ENCODE results near the gene ADRA2B.

ADRA2B gene

DNA sequence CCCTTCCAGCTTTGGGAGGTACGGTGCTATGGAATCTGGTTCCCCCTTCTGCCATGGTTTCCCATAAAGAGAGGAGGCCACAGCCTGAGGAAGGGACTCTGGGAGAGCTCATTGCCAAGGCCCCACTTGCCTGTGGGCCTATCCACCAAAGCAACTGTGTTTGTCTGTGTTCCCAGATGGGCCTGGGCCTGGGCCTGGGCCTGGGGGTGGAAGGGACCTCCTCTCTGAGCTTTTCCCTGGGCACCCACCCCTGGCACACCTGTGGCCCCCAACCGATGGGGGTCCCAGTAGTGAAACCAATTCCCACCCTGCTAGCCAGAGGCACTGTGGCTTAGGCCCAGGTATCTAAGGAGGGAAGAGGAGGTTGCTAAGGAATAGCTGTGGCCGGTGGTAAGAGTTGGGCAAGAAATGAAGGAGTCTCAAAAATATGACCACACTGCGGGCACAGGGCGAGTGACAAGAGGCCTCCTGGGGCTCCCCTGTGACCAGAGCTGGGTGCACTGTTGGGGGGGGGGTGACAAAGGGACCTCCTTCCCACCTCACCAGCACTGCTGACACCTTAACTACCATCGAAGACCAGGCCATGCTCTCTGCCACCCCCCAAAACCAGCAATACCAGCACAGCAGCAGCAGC is 33.8 kb upstream of the ADRA2B start:
- no peak for DNase-seq

DNA sequence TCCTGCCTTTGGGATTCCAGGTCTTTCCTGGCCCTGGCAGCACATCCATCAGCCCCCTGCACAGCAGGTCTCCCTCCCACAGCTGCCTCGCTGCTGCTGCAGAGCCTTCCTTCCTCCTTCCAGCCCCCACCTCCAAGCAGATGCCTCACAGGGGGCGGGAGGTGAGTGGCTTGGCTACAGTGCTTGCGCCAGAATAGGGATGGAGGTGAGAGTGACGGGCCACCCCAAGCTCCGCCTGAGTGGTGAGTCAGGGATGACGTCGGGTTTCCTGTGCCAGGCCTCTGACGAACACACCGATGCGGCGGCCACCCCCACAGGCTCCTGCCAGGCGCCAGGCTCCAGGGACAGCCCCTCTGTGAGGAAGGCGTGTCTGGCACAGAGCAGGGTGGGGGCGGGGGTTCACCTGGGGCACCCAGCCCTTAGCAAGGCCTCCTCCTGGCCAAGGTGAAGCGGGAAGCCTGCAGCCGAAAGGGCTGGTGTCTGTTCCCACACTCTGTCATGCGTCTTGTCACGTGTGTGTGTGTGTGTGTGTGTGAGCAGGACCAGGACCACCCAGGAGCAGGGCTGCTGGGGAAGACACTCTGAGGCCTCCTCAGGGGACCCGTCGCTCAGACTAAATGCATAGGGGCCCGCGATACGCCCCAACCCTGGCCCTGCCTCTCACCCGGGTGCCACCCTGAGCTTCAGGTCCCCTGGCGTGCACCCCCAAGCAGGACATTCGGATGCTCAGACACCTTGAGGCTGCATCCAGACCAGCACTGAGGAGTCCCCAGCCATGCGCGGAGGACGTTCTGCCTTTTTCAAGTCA is 32.2 kb upstream of the ADRA2B start:
- DNase-seq, result peak; percentile 94 to 99

DNA sequence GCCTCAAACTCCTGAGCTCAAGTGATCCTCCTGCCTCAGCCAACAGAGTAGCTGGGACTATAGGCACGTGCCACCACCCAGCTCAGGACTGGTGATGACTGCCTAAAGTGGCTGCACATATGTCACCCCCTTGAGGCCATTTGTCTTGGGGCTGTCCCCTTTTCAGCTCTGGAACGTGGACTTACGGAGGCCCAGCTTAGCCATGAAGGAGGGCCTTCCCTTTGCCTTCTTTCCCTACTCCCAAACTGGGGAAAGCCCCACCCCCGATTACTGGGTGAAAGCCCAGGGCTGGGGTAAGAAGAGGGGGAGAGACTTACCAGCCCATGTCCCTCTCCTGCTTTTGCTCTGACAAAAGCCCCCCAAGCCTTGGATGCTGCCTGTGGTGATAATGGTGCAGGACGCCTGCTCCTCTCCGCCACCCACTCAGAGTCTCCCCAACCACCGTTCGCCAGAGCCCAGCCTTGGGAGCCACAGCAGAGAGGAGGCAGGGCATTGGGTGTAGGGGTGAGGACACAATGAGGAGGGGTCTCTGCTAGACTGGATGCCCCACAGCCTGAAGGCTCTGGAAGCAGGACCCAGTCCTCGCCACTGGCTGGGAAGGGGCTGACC is 31.3 kb upstream of the ADRA2B start:
- no peak for DNase-seq

- no peak for DNase-seq
Observed at GRCh38 chr2:96146881-96147592, 30.7 kb upstream of the ADRA2B start.

DNA sequence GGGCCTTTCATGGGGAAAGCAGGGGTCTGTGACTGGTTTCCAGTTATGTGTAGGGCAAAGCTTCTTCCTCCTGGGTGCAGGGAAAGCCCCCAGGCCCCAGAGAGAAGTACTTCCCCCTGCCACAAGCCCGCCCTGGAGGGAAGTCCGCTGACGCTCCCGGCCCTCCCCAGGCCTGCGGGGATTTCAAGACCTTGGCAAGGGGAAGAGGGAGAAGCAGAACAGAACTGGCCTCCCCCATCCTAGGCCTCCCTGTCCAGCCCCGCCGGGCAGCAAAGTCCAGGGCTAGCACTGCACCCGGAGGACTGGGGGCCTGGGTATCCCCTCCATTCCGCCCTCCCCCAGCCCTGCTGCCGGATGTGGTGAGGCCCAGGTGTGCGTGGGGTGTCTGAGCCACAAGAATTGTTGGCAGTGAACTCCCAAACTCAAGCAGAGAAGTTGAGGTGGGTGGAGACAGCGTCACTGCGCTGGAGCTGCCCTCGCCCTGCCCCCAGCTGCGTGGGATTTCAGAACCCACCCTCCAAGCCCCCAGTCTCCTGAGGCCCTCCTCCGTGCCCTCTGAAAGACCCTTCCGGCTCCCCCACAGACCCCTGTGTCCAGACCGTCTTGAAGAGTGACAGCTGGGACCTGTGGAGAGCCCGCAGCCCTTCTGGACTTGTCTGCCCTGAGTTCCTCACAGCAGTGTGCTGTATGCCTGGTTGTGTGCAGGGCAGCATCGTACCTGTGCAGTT is 29.9 kb upstream of the ADRA2B start:
- peak; percentile 81 to 93 for DNase-seq

GRCh38 chr2:96145848-96146152 is 29.4 kb upstream of the ADRA2B start:
- DNase-seq, result no peak

GRCh38 chr2:96145036-96145847 is 28.9 kb upstream of the ADRA2B start, which contains the start of gene DUSP2:
Gene DUSP2, minus strand, starts transcription at chr2:96145440. Its CDS starts 86 bp downstream, at chr2:96145354.
- DNase-seq, result peak; percentile 93 to 95

DNA sequence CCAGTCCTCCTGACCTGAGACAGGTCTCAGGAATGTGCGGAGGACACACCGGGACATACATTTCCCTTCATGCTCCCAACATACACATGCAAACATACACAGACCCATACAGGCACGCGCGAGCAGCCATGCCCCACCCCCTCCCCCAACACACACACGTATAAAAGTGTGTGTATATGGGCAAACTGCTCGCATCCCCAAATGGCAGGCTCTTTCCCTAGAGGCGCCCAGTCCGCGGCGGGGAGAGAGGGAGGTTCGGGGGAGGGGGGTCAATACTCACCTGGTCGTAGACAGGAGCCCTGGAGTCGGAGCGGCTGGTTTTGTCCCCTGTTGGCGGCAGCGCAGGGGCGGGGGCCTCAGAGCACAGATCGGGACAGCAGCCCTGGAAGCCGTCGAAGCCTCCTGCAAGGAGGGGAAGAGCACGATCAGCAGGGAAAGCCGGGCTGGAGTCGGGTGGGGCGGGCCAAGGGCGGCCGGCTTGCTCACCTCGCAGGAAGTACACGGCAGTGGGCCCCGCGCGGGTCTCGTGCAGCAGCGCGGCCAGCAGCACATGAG is 28.2 kb upstream of the ADRA2B start:
- peak; percentile 55 to 62 for DNase-seq

- DNase-seq, result peak; percentile 41 to 52
Observed at GRCh38 chr2:96143848-96144480, 27.6 kb upstream of the ADRA2B start.

GRCh38 chr2:96143231-96143847 is 27.0 kb upstream of the ADRA2B start:
- DNase-seq, result peak; percentile 37 to 61

DNA sequence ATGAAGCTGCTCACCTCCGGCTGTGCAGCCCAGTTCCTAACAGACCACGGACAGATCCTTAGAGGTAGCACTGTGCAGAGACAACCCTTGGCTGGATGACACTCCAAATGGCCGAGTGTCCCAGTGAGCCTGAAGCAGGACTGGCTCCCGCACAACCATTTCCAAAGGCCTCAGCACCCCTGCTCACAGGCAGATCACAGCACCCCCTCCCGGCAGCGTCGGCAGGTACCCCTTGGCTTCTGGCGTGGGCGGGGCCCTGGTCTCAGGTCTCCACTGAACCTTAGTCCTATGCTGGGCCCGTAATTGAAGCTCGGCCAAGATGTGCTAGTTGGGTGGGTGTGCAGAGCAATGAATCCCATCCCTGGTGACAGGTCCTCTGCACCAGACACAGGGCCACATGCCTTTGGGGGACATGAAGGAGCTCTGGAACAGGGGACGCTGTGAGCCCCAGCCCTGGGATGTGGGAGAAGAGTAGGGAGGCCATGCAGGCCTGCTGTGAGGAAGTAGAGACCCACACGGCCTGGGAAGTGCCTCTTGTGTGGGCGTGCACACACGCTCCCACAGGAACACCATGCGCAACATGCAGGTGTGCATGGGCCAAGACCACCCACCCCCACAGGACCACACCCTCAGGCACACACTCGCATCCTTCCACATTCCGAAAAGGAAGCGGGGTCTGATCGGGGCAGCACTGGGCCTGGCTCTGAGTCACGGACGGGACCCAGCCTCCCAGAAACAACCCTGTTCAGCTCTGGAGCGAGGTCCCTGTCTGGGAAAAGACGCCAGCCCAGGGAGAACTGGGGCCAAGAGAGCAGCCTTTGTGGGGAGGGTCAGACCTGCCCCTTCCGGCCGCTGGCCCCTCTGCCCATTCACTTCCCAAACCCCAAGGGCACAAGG is 26.1 kb upstream of the ADRA2B start:
- DNase-seq, result peak; percentile 74 to 81

GRCh38 chr2:96141624-96141967 is 25.2 kb upstream of the ADRA2B start:
- DNase-seq, result peak in 1 of 2 experiments; percentile 28

GRCh38 chr2:96140941-96141623 is 24.7 kb upstream of the ADRA2B start:
- peak; percentile 34 to 36 for DNase-seq

GRCh38 chr2:96139181-96139758 is 22.9 kb upstream of the ADRA2B start:
- no peak for DNase-seq

DNA sequence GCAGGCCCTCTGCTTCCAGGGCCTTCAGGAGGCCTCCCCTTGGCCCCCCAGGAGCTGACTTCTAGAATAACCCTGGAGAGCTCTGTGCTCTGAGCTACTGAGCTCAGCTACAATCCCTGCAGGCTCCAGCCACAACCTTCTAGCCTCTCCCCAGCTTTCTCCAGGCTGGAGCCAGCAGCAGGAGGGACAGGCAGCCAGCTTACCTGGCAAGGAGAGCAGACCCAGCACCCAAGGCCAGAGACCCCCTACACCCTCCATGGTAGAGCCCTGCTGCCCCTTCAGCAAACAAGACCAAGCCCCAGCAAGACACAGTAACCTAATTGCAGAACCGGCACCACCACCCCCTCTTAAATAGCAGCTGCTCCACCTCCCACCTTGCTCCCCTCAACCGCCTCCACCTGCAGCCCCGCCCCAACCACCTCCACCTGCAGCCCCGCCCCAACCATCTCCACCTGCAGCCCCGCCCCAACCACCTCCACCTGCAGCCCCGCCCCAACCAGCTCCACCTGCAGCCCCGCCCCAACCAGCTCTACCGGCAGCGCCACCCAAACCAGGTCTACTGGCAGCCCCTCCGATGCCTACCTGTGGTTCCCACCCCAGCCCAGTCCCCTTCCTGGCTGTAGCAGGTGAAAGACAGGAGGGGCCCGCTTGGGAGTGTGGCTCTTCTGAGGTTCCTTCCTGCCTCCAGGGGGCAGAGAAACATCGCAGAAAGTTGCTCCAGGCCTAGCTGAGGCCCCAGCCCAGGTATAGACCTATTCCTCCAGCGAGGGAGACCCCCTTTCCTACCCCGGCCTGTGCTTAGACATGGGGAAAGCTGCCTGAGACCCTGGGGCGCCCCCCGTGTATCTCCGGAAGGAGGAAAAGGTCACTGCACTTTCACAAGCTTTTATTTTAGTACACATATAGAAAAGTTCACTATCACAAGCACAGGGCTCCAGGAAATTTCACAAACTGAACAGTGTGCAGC is 22.1 kb upstream of the ADRA2B start, which contains the start of gene ASTL:
Gene ASTL, minus strand, starts transcription at position 324 of the 967 bp plus-strand sequence. Its CDS starts 66 bp downstream, at position 258.
- DNase-seq, result peak; percentile 54 to 62

- no peak for DNase-seq
Observed at GRCh38 chr2:96137321-96138178, 21.2 kb upstream of the ADRA2B start.

Data from stimulated activated CD4-positive, alpha-beta T cell treated with anti-CD3 and anti-CD28 coated beads, Interleukin-4, amount 100 ng/mL, for 4 hours (primary cell).